BE2C (cell line): ENCODE data around the gene GCFC2. TPM values are rescaled to one million over a fixed set of nuclear protein-coding genes. Genes with fewer than 3 reads are reported as not detected.

Source experiments
- DNase-seq: peaks from one replicate; pipeline ENCODE4 v3.0.0-alpha.2; 2020
- H3K27me3 ChIP-seq: fragments of 250-450 bp; sonication (Bioruptor Pico); 2 replicates; pipeline ENCODE4 v1.5.1; 2020; ENCODE audit warnings: mild to moderate bottlenecking
- H3K36me3 ChIP-seq: fragments of 250-450 bp; sonication (Bioruptor Pico); 2 replicates; pipeline ENCODE4 v1.5.1; 2020; ENCODE audit warnings: mild to moderate bottlenecking
- H3K4me1 ChIP-seq: fragments of 250-450 bp; sonication (Bioruptor Pico); 2 replicates; pipeline ENCODE4 v1.5.1; 2020
- H3K4me3 ChIP-seq: 2 replicates; pipeline ENCODE4 v1.5.1; 2011; ENCODE audit warnings: low read depth, low read length
- H3K9me3 ChIP-seq: fragments of 250-450 bp; sonication (Bioruptor Pico); 2 replicates; pipeline ENCODE4 v1.5.1; 2020
- CTCF ChIP-seq: IDR thresholded peaks from 2 replicates; pipeline ENCODE4 v1.5.1; 2012; ENCODE audit warnings: mild to moderate bottlenecking, low read depth, low read length
- polyA plus RNA-seq: library from polyadenylated mRNA; unstranded; fragments of >200 nt; gene quantifications from one replicate; pipeline ENCODE4 v1.2.1, GENCODE V29; 2012; ENCODE audit warnings: low read depth, missing spikeins; ENCODE audit not compliant: insufficient read length, insufficient read depth

GCFC2 gene
- polyA plus RNA-seq, result 9.3 TPM

GRCh38 chr2:75710577-75711253 is at the start of gene GCFC2:
TSS of gene GCFC2 (minus strand) at chr2:75710915. CDS start at chr2:75710855, 60 bp downstream.
- Histone ChIP-seq H3K4me1 (no peaks in the 10 kb centered on the region), H3K27me3 (no peaks in the 10 kb centered on the region), H3K4me3 (peak within 1 kb of the TSS; percentile 78), H3K36me3 (no peaks in the 10 kb centered on the region), H3K9me3 (no peaks in the 10 kb centered on the region)
- 0 out of 2 replicates have a peak, but pooled peaks have one; percentile 12 for TF ChIP-seq CTCF
- DNase-seq, result peak; percentile 83

GRCh38 chr2:75752828-75753227 is 42.1 kb upstream of the GCFC2 start:
- H3K9me3 ChIP-seq, result no peaks in the 10 kb centered on the region
- TF ChIP-seq CTCF, result no peak
- no peaks in the 10 kb centered on the region for H3K4me1 ChIP-seq
- H3K4me3 ChIP-seq, result no peak overlapping the region
- DNase-seq, result no peak
- no peaks in the 10 kb centered on the region for H3K27me3 ChIP-seq
- no peaks in the 10 kb centered on the region for H3K36me3 ChIP-seq

- no peak for DNase-seq
- H3K4me1 ChIP-seq, result no peaks in the 10 kb centered on the region
- no peak for TF ChIP-seq CTCF
- H3K27me3 ChIP-seq, result no peaks in the 10 kb centered on the region
- no peak overlapping the region for H3K4me3 ChIP-seq
- H3K36me3 ChIP-seq, result no peaks in the 10 kb centered on the region
- H3K9me3 ChIP-seq, result no peaks in the 10 kb centered on the region
Observed at GRCh38 chr2:75751824-75752468, 41.2 kb upstream of the GCFC2 start.

- no peak for DNase-seq
- TF ChIP-seq CTCF, result no peak
- H3K4me1 ChIP-seq, result no peaks in the 10 kb centered on the region
- H3K36me3 ChIP-seq, result no peaks in the 10 kb centered on the region
- H3K9me3 ChIP-seq, result no peaks in the 10 kb centered on the region
- H3K4me3 ChIP-seq, result no peak overlapping the region
- no peaks in the 10 kb centered on the region for H3K27me3 ChIP-seq
Observed at GRCh38 chr2:75751360-75751759, 40.6 kb upstream of the GCFC2 start.

GRCh38 chr2:75737961-75738360 is 27.2 kb upstream of the GCFC2 start:
- Histone ChIP-seq H3K4me1 (no peaks in the 10 kb centered on the region), H3K36me3 (no peaks in the 10 kb centered on the region), H3K27me3 (no peaks in the 10 kb centered on the region), H3K4me3 (no peak overlapping the region), H3K9me3 (no peaks in the 10 kb centered on the region)
- TF ChIP-seq CTCF, result no peak
- no peak for DNase-seq

GRCh38 chr2:75736276-75736675 is 25.6 kb upstream of the GCFC2 start:
- no peaks in the 10 kb centered on the region for H3K4me1 ChIP-seq
- H3K9me3 ChIP-seq, result no peaks in the 10 kb centered on the region
- no peak for DNase-seq
- TF ChIP-seq CTCF, result no peak
- no peaks in the 10 kb centered on the region for H3K36me3 ChIP-seq
- no peak overlapping the region for H3K4me3 ChIP-seq
- H3K27me3 ChIP-seq, result no peaks in the 10 kb centered on the region
